ENCODE results near the gene ZNF658. TPM values are rescaled to one million over a fixed set of nuclear protein-coding genes. Genes with fewer than 3 reads are reported as not detected.

ZNF658 gene
- 5.8 and 6.8 TPM in 2 replicates for total RNA-seq

DNA sequence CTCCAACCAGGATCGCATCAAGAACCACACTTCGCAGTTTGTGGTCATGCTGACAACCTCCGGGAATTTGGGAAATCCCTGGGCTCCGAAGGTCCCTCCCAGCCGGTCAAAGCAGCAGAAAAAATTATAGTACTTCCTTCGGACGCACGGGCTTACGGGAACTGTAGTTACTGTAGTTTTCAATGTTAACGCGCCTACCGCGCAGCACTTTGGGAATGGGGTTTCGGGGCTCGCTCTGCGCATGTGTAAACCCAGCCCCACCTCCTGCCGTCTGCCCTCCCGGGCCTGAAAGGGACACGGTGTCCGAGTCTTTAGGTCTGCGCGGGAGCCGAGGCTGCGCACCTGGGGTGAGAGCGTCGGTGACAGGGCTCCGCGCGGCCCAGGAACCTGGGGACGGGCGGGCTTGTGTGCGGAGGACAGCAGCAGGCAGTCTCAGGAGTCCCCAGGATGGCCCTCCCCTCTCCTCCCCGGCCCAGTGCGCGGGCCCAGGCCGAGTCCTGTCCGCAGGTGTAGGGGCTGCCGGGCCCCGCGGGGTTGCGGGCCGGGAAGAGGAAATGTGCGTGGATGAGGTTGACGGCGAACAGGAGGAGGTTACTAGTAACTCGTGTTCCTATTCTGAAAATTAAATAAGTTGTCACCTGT, at the start of gene ZNF658:
Gene ZNF658, plus strand, starts transcription at position 236 of the 642 bp plus-strand sequence. CDS start 2,837 bp downstream, outside the sequence.

Small RNA genes lying within 50 kb of the gene (small RNA-seq; reads per million reads assigned to genes)
- gene AL353770.2: not detected

Other genes with a start within 250 kb of the ZNF658 start
- gene SPATA31A3, start 91.8 kb downstream of the ZNF658 start, total RNA-seq: not detected in 2 replicates